ENCODE results near the gene SLC47A2. TPM values are rescaled to one million over a fixed set of nuclear protein-coding genes. Genes with fewer than 3 reads are reported as not detected.

SLC47A2 gene
- total RNA-seq, 2 donors from 2014 or later: not detected

DNA sequence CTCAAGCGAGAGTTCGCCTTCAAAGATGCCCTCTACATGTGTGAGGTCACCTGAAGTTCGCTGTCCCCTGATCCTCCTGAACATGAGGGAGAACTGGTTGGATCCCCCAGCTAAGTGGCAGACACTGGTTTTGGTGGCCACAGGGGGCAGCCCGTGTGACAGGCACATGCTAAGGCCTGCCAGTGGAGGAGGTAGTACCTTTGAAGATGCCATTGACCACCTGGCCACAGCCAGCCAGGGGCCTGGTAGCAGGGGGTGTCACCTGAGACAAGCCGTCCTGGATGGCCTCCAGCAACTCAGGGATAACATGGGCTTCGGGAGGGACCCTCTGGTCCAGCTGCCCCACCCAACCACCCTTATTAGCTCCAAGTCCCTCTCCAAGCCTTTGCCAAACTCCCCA, 39.0 kb upstream of the SLC47A2 start:
- no peaks in the 10 kb centered on the region for H3K9me3 ChIP-seq
- H3K27ac ChIP-seq: no peak overlapping the region
- H3K4me1 ChIP-seq: peaks cover 0 to 5% of the 10 kb centered on the region in 2 donors
- no peak for TF ChIP-seq CTCF (IDR thresholded peaks at IDR 0.05)
- DNase-seq (ENCODE audit: low spot score): no peak
- H3K36me3 ChIP-seq: no peaks in the 10 kb centered on the region
- no peaks in the 10 kb centered on the region for H3K27me3 ChIP-seq
- no peak overlapping the region for H3K4me3 ChIP-seq

DNA sequence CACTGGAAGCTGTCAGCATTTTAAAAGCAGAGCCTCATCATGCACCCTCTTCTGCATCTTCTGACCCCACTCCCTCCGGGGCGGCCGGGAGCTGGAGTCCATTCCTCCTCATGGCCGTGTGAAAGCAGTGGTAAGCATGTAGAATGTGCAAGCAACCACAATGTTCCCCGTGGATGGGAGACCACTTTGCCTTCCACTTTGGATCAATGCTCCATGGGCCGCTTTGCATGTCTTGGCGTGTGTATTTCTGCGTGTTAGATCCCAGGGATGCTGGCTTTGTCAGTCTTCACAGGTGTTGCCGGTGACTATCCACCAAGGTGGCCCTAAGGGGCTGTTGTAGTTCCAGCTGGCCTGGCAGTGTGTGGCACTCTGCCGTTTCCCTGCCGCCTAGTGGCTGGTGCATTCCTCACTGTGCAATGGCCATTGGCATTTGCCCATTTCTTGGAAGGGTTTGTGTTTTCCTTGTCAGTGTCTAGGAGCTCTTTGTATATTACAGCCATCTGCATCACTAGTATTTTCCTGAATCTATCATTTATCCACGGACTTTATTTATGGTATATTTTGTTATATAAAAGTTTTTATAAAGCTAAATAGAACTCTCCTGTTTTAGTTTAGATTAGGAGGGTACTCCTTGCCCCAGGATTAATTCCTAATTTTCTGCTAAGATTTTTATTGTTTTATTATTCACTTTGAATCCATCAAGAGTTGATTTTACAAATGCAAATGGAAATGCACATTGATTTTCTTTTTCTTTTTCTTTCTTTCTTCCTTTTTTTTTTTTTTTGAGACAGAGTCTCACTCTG, 37.5 kb upstream of the SLC47A2 start:
- TF ChIP-seq CTCF (IDR thresholded peaks at IDR 0.05): peak; percentile 17 to 63
- Histone ChIP-seq H3K27me3 (no peaks in the 10 kb centered on the region), H3K4me3 (no peak overlapping the region), H3K27ac (no peak overlapping the region), H3K36me3 (no peaks in the 10 kb centered on the region), H3K9me3 (no peaks in the 10 kb centered on the region), H3K4me1 (peaks cover 0 to 5% of the 10 kb centered on the region in 2 donors)
- no peak for DNase-seq (ENCODE audit: low spot score)

DNA sequence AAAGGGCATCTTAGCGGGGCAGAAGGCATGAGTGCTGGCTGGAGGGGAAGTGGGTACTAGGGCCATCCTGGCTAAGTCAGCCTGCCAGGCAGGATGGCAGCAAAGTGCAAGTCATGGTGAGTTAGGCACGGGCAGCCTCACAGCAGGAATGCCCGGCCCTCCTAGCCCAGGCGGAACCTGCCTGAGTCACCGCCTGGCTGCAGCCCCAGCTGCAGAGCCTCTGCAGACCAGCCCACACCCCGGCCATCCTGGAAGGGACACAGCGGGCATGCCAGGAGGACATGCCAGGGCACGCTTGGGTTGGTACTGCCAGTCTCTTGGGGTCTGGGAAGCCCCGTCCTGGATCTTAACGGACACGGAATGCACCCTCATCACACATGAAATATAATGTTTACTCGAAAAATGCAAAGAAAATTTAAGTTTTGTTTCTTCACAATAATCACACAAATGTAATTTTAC, 36.7 kb upstream of the SLC47A2 start:
- Histone ChIP-seq H3K9me3 (no peaks in the 10 kb centered on the region), H3K27ac (peak overlapping the region in 1 of 2 donors; percentile 29), H3K4me1 (peaks cover 0 to 5% of the 10 kb centered on the region in 2 donors), H3K36me3 (no peaks in the 10 kb centered on the region), H3K4me3 (no peak overlapping the region), H3K27me3 (no peaks in the 10 kb centered on the region)
- TF ChIP-seq CTCF (IDR thresholded peaks at IDR 0.05): no peak
- no peak for DNase-seq (ENCODE audit: low spot score)

DNA sequence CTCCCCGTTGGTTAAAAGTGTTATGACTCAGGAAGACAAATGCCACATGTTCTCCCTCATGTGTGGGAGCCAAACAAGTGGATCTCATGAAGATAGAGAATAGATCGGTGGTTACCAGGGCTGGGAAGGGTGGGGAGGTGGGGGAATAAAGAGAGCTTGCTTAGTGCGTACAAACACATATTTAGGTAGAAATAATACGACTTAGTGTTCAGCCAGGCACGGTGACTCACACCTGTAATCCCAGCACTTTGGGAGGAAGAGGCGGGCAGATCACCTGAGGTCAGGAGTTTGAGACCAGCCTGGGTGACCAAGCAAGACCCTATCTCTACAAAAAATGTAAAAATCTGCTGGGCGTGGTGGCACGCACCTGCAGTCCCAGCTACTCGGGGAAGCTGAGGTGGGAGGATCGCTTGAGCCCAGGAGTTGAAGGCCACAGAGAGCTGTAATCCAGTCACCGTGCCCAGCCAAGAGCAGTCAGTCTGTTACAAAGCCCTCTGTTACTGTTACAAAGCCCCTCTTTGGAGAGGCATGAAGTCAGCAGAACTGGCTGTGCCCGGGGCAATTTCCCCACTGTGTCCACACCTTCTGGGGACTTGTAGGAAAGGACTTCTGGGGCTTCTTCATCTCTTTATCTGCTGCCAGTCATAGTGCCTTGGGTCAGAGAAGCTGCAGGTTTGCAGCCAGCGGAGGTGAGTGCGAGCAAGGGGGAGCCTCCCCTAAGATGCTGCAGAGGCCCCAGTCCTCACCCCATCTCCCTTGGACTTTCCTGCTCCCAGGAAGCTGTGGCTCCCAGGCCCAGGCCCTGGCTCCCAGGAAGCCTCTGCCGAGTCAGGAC, 36.0 kb upstream of the SLC47A2 start:
- H3K36me3 ChIP-seq: no peaks in the 10 kb centered on the region
- H3K4me1 ChIP-seq: peaks cover 0 to 5% of the 10 kb centered on the region in 2 donors
- peak overlapping the region in 1 of 2 donors; percentile 29 for H3K27ac ChIP-seq
- H3K9me3 ChIP-seq: no peaks in the 10 kb centered on the region
- no peak for TF ChIP-seq CTCF (IDR thresholded peaks at IDR 0.05)
- H3K4me3 ChIP-seq: no peak overlapping the region
- H3K27me3 ChIP-seq: no peaks in the 10 kb centered on the region
- no peak for DNase-seq (ENCODE audit: low spot score)

GRCh38 chr17:19750835-19751234, 34.5 kb upstream of the SLC47A2 start:
- no peak for TF ChIP-seq CTCF (IDR thresholded peaks at IDR 0.05)
- Histone ChIP-seq H3K9me3 (no peaks in the 10 kb centered on the region), H3K4me1 (peaks cover 0 to 5% of the 10 kb centered on the region in 2 donors), H3K36me3 (no peaks in the 10 kb centered on the region), H3K27me3 (no peaks in the 10 kb centered on the region), H3K27ac (no peak overlapping the region), H3K4me3 (no peak overlapping the region)
- no peak for DNase-seq (ENCODE audit: low spot score)

Measured in right atrium auricular region (tissue), 2 donors.